Fibroblast of villous mesenchyme (primary cell): ENCODE measurements around the gene SLC7A6. TPM values are rescaled to one million over a fixed set of nuclear protein-coding genes. Genes with fewer than 3 reads are reported as not detected.
A peak's percentile ranks its signal among the peaks of the same experiment; 100 is the strongest.

Experiments
- DNase-seq: peaks from one replicate; pipeline ENCODE4 v3.0.0-alpha.2; 2010; ENCODE audit warnings: low read depth
- H3K4me3 ChIP-seq: 2 replicates; pipeline ENCODE4 v1.5.1; 2011; ENCODE audit warnings: low read depth, mild to moderate bottlenecking, low read length
- total RNA-seq: library from RNA; depleted of rRNA; stranded (reverse); fragments of >200 nt; gene quantifications from 2 replicates; pipeline ENCODE4 v1.2.3, GENCODE V29; 2012
- TF ChIP-seq, protein P1 (sequence below): IDR thresholded peaks from 2 replicates; pipeline ENCODE4 v1.5.1; 2012; ENCODE audit warnings: low read depth, mild to moderate bottlenecking, low read length; ENCODE audit not compliant: insufficient read depth

Gene SLC7A6
- total RNA-seq, 1 donor: 49.7 TPM

GRCh38 chr16:68331879-68332410 is 67.6 kb downstream of the SLC7A6 start:
- no peak overlapping the region for H3K4me3 ChIP-seq
- TF ChIP-seq, protein P1, sequence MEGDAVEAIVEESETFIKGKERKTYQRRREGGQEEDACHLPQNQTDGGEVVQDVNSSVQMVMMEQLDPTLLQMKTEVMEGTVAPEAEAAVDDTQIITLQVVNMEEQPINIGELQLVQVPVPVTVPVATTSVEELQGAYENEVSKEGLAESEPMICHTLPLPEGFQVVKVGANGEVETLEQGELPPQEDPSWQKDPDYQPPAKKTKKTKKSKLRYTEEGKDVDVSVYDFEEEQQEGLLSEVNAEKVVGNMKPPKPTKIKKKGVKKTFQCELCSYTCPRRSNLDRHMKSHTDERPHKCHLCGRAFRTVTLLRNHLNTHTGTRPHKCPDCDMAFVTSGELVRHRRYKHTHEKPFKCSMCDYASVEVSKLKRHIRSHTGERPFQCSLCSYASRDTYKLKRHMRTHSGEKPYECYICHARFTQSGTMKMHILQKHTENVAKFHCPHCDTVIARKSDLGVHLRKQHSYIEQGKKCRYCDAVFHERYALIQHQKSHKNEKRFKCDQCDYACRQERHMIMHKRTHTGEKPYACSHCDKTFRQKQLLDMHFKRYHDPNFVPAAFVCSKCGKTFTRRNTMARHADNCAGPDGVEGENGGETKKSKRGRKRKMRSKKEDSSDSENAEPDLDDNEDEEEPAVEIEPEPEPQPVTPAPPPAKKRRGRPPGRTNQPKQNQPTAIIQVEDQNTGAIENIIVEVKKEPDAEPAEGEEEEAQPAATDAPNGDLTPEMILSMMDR: no peak
- DNase-seq: peak; percentile 69

DNA sequence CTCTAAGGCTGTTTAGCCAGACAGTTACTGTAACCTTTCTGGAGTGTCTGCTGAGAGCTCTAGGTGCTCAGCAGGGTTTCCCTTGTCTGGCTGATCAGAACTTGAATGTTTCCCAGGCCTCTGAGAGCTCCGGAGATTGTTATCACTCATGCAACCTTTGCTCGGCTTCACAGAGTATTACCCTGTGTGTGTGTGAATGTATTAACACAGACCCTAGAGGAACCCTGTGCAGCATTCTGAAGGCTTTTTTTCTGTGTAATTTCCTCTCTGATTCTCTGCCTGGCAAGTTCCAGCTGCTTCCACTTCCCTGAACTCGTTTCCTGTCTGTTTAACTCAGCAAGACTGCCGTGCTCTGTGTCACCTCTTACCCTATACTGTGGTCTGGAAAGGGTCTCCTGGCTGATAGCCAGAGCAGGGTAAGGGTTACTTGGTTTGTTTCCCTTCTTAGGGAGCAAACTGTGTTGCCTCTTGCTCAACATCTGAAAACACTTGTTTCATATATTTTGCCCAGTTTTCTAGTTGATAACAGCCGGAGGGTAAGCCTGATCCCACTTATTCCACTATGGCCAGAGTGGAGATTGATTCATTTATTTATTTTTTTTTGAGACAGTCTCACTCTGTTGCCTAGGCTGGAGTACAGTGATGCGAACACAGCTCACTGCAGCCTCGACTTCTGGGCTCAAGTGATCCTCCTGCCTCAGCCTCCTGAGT is 68.2 kb downstream of the SLC7A6 start:
- no peak overlapping the region for H3K4me3 ChIP-seq
- TF ChIP-seq, protein P1: no peak
- DNase-seq: peak; percentile 82

GRCh38 chr16:68335175-68335574 is 70.8 kb downstream of the SLC7A6 start:
- no peak overlapping the region for H3K4me3 ChIP-seq
- peak; percentile 16 for DNase-seq
- TF ChIP-seq, protein P1: no peak

DNA sequence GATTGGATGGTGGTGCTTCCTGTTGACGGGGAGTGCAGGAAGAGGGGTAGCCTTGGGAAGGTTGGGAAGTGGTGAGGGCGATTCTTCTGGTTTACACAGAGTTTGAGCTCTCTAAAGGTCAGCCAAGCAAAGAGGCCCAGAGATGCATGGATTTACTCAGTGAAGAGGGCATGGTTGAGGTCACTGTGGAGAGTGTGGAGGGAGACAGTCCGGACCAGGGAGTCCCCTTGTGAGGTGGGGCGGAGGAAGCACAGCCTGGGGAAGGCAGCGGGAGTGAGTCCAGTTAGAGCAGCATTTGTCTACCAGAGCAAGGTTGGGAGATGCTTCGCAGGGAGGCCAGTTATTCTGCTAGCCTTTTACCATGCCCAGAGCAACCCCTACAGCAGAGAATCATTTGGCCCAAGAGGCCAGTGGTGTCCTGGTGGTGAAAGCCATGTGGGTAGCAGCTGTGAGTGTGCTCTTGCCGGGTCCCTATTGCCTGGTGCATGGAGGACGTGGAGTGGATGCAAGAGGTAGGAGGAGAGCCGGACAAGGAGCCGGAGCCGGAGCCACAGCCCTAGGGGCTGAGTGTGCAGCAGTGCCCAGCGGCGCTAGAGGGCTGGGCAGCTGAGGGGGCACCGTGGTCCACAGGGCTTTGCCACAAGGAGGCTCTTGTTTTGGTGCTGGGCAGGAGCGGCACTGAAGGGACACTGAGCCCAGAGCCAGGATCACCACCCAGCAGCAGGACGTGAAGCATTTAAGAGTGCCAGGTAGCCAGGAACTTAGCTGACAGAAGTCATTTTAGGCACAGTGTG is 74.2 kb downstream of the SLC7A6 start:
- no peak for DNase-seq
- no peak overlapping the region for H3K4me3 ChIP-seq
- TF ChIP-seq, protein P1: no peak

- DNase-seq: no peak
- H3K4me3 ChIP-seq: no peak overlapping the region
- TF ChIP-seq, protein P1: no peak
These were observed 74.9 kb downstream of the SLC7A6 start for GRCh38 chr16:68339214-68339613.

DNA sequence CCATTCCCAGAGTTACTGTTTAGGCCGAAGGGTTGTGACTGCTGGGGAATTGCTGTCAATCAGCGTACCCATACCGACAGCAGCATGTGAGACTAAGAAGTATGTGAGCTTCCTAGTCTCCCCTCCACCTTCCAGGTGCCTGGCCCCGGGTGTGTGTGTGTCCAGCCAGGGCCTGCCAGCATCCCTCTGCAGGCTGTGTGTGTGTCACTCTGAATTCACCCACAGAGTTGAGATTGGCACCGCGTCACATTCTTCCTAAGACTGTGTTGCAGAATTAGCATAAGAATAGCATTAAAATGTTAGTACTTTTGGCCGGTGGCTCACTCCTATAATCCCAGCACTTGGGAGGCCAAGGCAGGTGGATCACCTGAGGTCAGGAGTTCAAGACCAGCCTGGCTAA is 78.3 kb downstream of the SLC7A6 start:
- no peak for DNase-seq
- TF ChIP-seq, protein P1: no peak
- no peak overlapping the region for H3K4me3 ChIP-seq
